ENCODE measurements around the gene PRELID3B.

DNA sequence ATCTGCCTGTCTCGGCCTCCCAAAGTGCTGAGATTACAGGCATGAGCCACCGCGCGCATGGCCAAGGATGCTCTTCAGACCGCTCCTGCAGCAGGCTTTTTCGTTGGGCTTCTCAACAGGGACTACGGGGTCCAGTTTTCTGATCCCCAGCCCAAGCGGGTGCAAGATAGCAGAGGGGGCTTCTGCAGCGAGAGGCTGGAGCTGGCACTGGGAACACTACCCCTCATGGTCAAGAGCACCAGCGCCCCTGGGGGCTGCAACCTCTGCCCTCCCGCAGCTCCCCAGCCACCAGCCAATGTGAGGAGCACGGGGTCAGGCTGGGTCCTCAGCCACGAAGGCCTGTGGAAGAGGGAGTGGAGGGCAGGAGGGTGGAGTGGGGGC lies 41.5 kb downstream of the PRELID3B start:
- no peak for TF ChIP-seq CTCF (conservative IDR thresholded peaks at IDR 0.05; ENCODE audit: low read length)
- no peak for TF ChIP-seq EZH2phosphoT487 (IDR thresholded peaks at IDR 0.05; ENCODE audit: borderline replicate concordance)

Measured in Loucy (cell line).